SK-N-SH treated with all-trans-retinoic acid at 6 μM for 48 hours (cell line): Measurements from ENCODE around the gene SGO1.

ENCODE experiments used
- ARNTL ChIP-seq: fragments of 450-650 bp; formaldehyde crosslinking; IDR thresholded peaks from 2 replicates; pipeline ENCODE4 v1.5.0; 2020; ENCODE audit warnings: low read depth, mild to moderate bottlenecking, moderate library complexity, borderline replicate concordance
- BACH2 ChIP-seq: fragments of 250-450 bp; sonication (Bioruptor Pico); IDR thresholded peaks from 2 replicates; pipeline ENCODE4 v1.9.0; 2021; ENCODE audit warnings: mild to moderate bottlenecking, borderline replicate concordance
- CREB5 ChIP-seq: fragments of 250-450 bp; sonication (Bioruptor Pico); IDR thresholded peaks from 2 replicates; pipeline ENCODE4 v1.5.1; 2020; ENCODE audit warnings: low read depth, mild to moderate bottlenecking, moderate library complexity
- ISL1 ChIP-seq: fragments of 250-450 bp; sonication (Bioruptor Pico); IDR thresholded peaks from 2 replicates; pipeline ENCODE4 v2.1.2; 2022; ENCODE audit warnings: mild to moderate bottlenecking, moderate library complexity
- OSR1 ChIP-seq: fragments of 250-450 bp; sonication (Bioruptor Pico); IDR thresholded peaks from 2 replicates; pipeline ENCODE4 v1.8.0; 2022; ENCODE audit warnings: moderate library complexity, mild to moderate bottlenecking, inconsistent platforms
- POU6F1 ChIP-seq: fragments of 250-450 bp; sonication (Bioruptor Pico); IDR thresholded peaks from 2 replicates; pipeline ENCODE4 v1.8.0; 2021; ENCODE audit warnings: low read depth, mild to moderate bottlenecking, moderate library complexity, borderline replicate concordance
- RARB ChIP-seq: fragments of 250-450 bp; sonication (Bioruptor Pico); IDR thresholded peaks from 2 replicates; pipeline ENCODE4 v1.8.0; 2021; ENCODE audit warnings: mild to moderate bottlenecking, moderate library complexity
- SNAI2 ChIP-seq: fragments of 250-450 bp; sonication (Bioruptor Pico); IDR thresholded peaks from 2 replicates; pipeline ENCODE4 v1.5.0; 2020; ENCODE audit warnings: mild to moderate bottlenecking, moderate library complexity
- TSHZ2 ChIP-seq: fragments of 250-450 bp; sonication (Bioruptor Pico); IDR thresholded peaks from 2 replicates; pipeline ENCODE4 v1.5.0; 2020; ENCODE audit warnings: mild to moderate bottlenecking, moderate library complexity
- ZFP30 ChIP-seq: fragments of 450-650 bp; formaldehyde crosslinking; IDR thresholded peaks from 2 replicates; pipeline ENCODE4 v1.5.0; 2022; ENCODE audit warnings: mild to moderate bottlenecking, moderate library complexity
- ZNF565 ChIP-seq: fragments of 450-650 bp; formaldehyde crosslinking; conservative IDR thresholded peaks from 2 replicates; pipeline ENCODE4 v1.5.0; 2020; ENCODE audit warnings: low read depth, mild to moderate bottlenecking, moderate library complexity
- TF ChIP-seq, protein P1 (sequence below): fragments of 250-450 bp; sonication (Bioruptor Pico); IDR thresholded peaks from 2 replicates; pipeline ENCODE4 v1.8.0; 2020; ENCODE audit warnings: mild to moderate bottlenecking, moderate library complexity, borderline replicate concordance

GRCh38 chr3:20140881-20141280 lies 45.1 kb downstream of the SGO1 start:
- TF ChIP-seq, protein P1, sequence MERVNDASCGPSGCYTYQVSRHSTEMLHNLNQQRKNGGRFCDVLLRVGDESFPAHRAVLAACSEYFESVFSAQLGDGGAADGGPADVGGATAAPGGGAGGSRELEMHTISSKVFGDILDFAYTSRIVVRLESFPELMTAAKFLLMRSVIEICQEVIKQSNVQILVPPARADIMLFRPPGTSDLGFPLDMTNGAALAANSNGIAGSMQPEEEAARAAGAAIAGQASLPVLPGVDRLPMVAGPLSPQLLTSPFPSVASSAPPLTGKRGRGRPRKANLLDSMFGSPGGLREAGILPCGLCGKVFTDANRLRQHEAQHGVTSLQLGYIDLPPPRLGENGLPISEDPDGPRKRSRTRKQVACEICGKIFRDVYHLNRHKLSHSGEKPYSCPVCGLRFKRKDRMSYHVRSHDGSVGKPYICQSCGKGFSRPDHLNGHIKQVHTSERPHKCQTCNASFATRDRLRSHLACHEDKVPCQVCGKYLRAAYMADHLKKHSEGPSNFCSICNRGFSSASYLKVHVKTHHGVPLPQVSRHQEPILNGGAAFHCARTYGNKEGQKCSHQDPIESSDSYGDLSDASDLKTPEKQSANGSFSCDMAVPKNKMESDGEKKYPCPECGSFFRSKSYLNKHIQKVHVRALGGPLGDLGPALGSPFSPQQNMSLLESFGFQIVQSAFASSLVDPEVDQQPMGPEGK = no peak
- TF ChIP-seq ISL1 (CRISPR knock-in tag) (no peak), ZNF565 (no peak), BACH2 (no peak), POU6F1 (no peak), CREB5 (CRISPR knock-in tag) (no peak), ARNTL (no peak), ZFP30 (CRISPR knock-in tag) (no peak), RARB (CRISPR knock-in tag) (no peak), TSHZ2 (CRISPR knock-in tag) (no peak), SNAI2 (CRISPR knock-in tag) (no peak), OSR1 (CRISPR knock-in tag) (no peak)
